GM12878 (cell line): ENCODE measurements around the gene KIF20A. TPM values are rescaled to one million over a fixed set of nuclear protein-coding genes. Genes with fewer than 3 reads are reported as not detected.

Experiments
- ATAC-seq: fragments of 200-7000 bp; cut with Tn5 transposase; 3 replicates; pipeline ENCODE4 v1.9.1; 2020; ENCODE audit warnings: mild to moderate bottlenecking, moderate library complexity
- BruUV-seq: library from RNA; stranded (reverse); fragments of 400-500 nt; replicated peaks from 2 replicates; lab custom pipeline; 2021; lab: Mats Ljungman, UMichigan
- CTCF ChIA-PET: fragments of 300-600 bp; sonication (Branson Sonifier 250); formaldehyde crosslinking; extraction: SDS; loops from one replicate; lab custom pipeline; 2021; ENCODE audit warnings: inconsistent platforms; lab: Yijun Ruan, JAX
- POLR2A ChIA-PET: fragments of 350-600 bp; formaldehyde crosslinking; extraction: SDS; loops from one replicate; lab custom pipeline; 2021; ENCODE audit warnings: inconsistent platforms; lab: Charles Lee
- RAD21 ChIA-PET: fragments of 300-600 bp; sonication (Branson Sonifier 250); formaldehyde crosslinking; loops from one replicate; lab custom pipeline; 2023; ENCODE audit warnings: antibody characterized with exemption; ENCODE audit not compliant: unreplicated experiment; lab: Charles Lee
- SMC1A ChIA-PET: fragments of 300-600 bp; sonication (Branson Sonifier 250); formaldehyde crosslinking; loops from one replicate; lab custom pipeline; 2023; ENCODE audit not compliant: unreplicated experiment, uncharacterized antibody; lab: Charles Lee
- DNase-seq: peaks from one replicate; pipeline ENCODE4 v3.0.0-alpha.2; 2011; ENCODE audit warnings: low read depth, low spot score
- FAIRE-seq: peaks from 3 replicates; lab custom pipeline; 2011; peaks lifted over from hg19 to GRCh38; lab: Jason Lieb, UNC
- H2AFZ ChIP-seq: 2 replicates; pipeline ENCODE4 v1.6.0; 2011; ENCODE audit warnings: low read depth, low read length, control low read depth; ENCODE audit not compliant: control insufficient read depth
- H3K27ac ChIP-seq: 2 replicates; pipeline ENCODE4 v1.5.1; 2011; ENCODE audit warnings: control low read depth; ENCODE audit not compliant: control insufficient read depth, insufficient read depth
- H3K27me3 ChIP-seq, 2 experiments: replicated peaks in 1 of 2; 2 replicates each; pipeline versions ENCODE4 v1.6.0 to v1.6.1; 2011; ENCODE audit warnings: low read length in 1 of 2; ENCODE audit not compliant: control insufficient read depth in 2 of 2, insufficient read depth in 2 of 2
- H3K36me3 ChIP-seq, 2 experiments: 2 replicates each; pipeline ENCODE4 v1.5.1; 2011; ENCODE audit warnings: low read length in 1 of 2; ENCODE audit not compliant: control insufficient read depth in 2 of 2, insufficient read depth in 2 of 2
- H3K4me1 ChIP-seq: 2 replicates; pipeline ENCODE4 v1.6.1; 2011; ENCODE audit warnings: mild to moderate bottlenecking, low read length, moderate library complexity, mixed read lengths; ENCODE audit not compliant: control insufficient read depth, insufficient read depth
- H3K4me2 ChIP-seq: 2 replicates; pipeline ENCODE4 v1.6.0; 2011; ENCODE audit warnings: control low read depth; ENCODE audit not compliant: control insufficient read depth, insufficient read depth
- H3K4me3 ChIP-seq: fragments of 200-600 bp; sonication (generic); 2 replicates; pipeline ENCODE4 v1.5.1; 2016
- H3K79me2 ChIP-seq: 2 replicates; pipeline ENCODE4 v1.6.0; 2011; ENCODE audit warnings: low read length; ENCODE audit not compliant: control insufficient read depth, insufficient read depth
- H3K9ac ChIP-seq: 2 replicates; pipeline ENCODE4 v1.8.0; 2011; ENCODE audit warnings: low read length, control low read depth, mixed read lengths; ENCODE audit not compliant: control insufficient read depth, insufficient read depth
- H3K9me3 ChIP-seq: replicated peaks from 3 replicates; pipeline ENCODE4 v1.5.1; 2011; ENCODE audit warnings: mild to moderate bottlenecking, low read length; ENCODE audit not compliant: control insufficient read depth, insufficient read depth
- H4K20me1 ChIP-seq: 2 replicates; pipeline ENCODE4 v1.6.0; 2011; ENCODE audit not compliant: control insufficient read depth, insufficient read depth
- ATF3 ChIP-seq: IDR thresholded peaks from 2 replicates; pipeline ENCODE4 v1.6.1; 2011; ENCODE audit warnings: low read depth, mild to moderate bottlenecking, low read length, moderate library complexity, borderline replicate concordance; ENCODE audit errors: extremely low read depth
- CHD4 ChIP-seq: fragments of 200-600 bp; sonication (generic); IDR thresholded peaks from 2 replicates; pipeline ENCODE4 v1.6.1; 2016; ENCODE audit warnings: mild to moderate bottlenecking
- MEF2B ChIP-seq: fragments of 450-650 bp; IDR thresholded peaks from 2 replicates; pipeline ENCODE4 v1.6.1; 2018; ENCODE audit warnings: mild to moderate bottlenecking, moderate library complexity; ENCODE audit not compliant: partially characterized antibody, poor library complexity, severe bottlenecking
- NR2C2 ChIP-seq: IDR thresholded peaks from 2 replicates; pipeline ENCODE4 v1.6.1; 2011; ENCODE audit warnings: borderline replicate concordance, low read depth; ENCODE audit not compliant: control insufficient read depth, insufficient read length
- RELA ChIP-seq: fragments of 450-650 bp; IDR thresholded peaks from 2 replicates; pipeline ENCODE4 v1.8.0; 2014; ENCODE audit warnings: borderline replicate concordance; ENCODE audit not compliant: partially characterized antibody
- USF1 ChIP-seq: IDR thresholded peaks from 2 replicates; pipeline ENCODE4 v1.6.1; 2011; ENCODE audit warnings: borderline replicate concordance, low read depth, mild to moderate bottlenecking, moderate library complexity, mixed read lengths, low read length; ENCODE audit not compliant: insufficient read depth; ENCODE audit errors: extremely low read length
- WGBS: methylation state at CpG from one replicate; pipeline ENCODE4 v1.1.6; 2016; ENCODE audit warnings: low lambda C conversion rate; ENCODE audit not compliant: insufficient replicate concordance, insufficient coverage; ENCODE audit errors: missing lambda C conversion rate; 5-methylcytosine and 5-hydroxymethylcytosine counted together
- in situ Hi-C: fragments of 300-500 bp; cut with MboI; formaldehyde crosslinking; loops from 9 replicates; pipeline ENCODE4 v1.14.3; 2018; ENCODE audit warnings: mixed read lengths
- intact Hi-C: fragments of 100-400 bp; cut with micrococcal nuclease; formaldehyde crosslinking; loops from one replicate; pipeline ENCODE4 v1.14.2; 2022; ENCODE audit not compliant: unreplicated experiment
- polyA plus RNA-seq, 11 experiments: library from polyadenylated mRNA; depleted of rRNA in 4 of 11; unstranded in 6 of 11; stranded (reverse) in 5 of 11; fragments of >200 nt; fragmentation: Nextera tagmentation in 4 of 11; fragmentation: Illumina TruSeq in 1 of 11; extraction: Ambion mirVana in 4 of 11; extraction: Trizol in 1 of 11; gene quantifications; 1 replicate in 1 of 11; 2 replicates in 10 of 11; pipeline versions ENCODE4 v1.2.1 to v1.2.3, GENCODE V29; 2011 to 2016; ENCODE audit warnings: inconsistent platforms in 2 of 11, missing spikeins in 2 of 11, low read depth in 1 of 11
- total RNA-seq, 4 experiments: library from RNA; depleted of rRNA in 3 of 4; stranded (reverse); fragments of >200 nt in 3 of 4; fragmentation: Illumina TruSeq in 1 of 4; extraction: Trizol in 1 of 4; gene quantifications; 2 replicates each; pipeline versions ENCODE4 v1.2.1 to v1.2.3, GENCODE V29; 2013 to 2021
- TF ChIP-seq, protein P1 (sequence below): IDR thresholded peaks from 2 replicates; pipeline ENCODE4 v1.6.1; 2011; ENCODE audit warnings: low read depth, low read length, improper control_type of control experiment, borderline replicate concordance
- TF ChIP-seq, protein P2 (sequence below): IDR thresholded peaks from 2 replicates; pipeline ENCODE4 v1.6.1; 2011; ENCODE audit warnings: borderline replicate concordance, low read depth, mild to moderate bottlenecking, moderate library complexity, low read length; ENCODE audit not compliant: insufficient read depth, poor library complexity, severe bottlenecking
- TF ChIP-seq, protein P3 (sequence below): fragments of 450-650 bp; conservative IDR thresholded peaks from 2 replicates; pipeline ENCODE4 v1.6.1; 2017; ENCODE audit warnings: mild to moderate bottlenecking, moderate library complexity

The KIF20A gene
- total and polyA plus RNA-seq, 10 of the 15 experiments (the other 5 are each of a cell fraction or from before 2014, with no cell fraction given) = 20.7 to 61.9 (median 45.3) TPM

GRCh38 chr5:138230261-138230660, 51.3 kb downstream of the KIF20A start:
- H3K79me2 ChIP-seq = no peaks in the 10 kb centered on the region
- no TSS peak for BruUV-seq
- SMC1A ChIA-PET = no interaction called here
- peaks cover 3% of the 10 kb centered on the region; the same call in 1 of the 3 replicates for H3K9me3 ChIP-seq
- no peaks in the 10 kb centered on the region for H3K27me3 ChIP-seq
- no peaks in the 10 kb centered on the region for H4K20me1 ChIP-seq
- H3K4me3 ChIP-seq = no peak overlapping the region
- intact Hi-C loops (no loop called here), in situ Hi-C loops (no loop called here)
- no peak overlapping the region for H3K9ac ChIP-seq
- H3K4me2 ChIP-seq = no peak overlapping the region
- H3K27ac ChIP-seq = no peak overlapping the region
- TF ChIP-seq NR2C2 (no peak), RELA (no peak)
- TF ChIP-seq, protein P1, sequence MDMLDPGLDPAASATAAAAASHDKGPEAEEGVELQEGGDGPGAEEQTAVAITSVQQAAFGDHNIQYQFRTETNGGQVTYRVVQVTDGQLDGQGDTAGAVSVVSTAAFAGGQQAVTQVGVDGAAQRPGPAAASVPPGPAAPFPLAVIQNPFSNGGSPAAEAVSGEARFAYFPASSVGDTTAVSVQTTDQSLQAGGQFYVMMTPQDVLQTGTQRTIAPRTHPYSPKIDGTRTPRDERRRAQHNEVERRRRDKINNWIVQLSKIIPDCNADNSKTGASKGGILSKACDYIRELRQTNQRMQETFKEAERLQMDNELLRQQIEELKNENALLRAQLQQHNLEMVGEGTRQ = no peak
- H3K4me1 ChIP-seq = no peaks in the 10 kb centered on the region
- no peaks in the 10 kb centered on the region for H3K36me3 ChIP-seq
- CTCF ChIA-PET = no interaction called here
- POLR2A ChIA-PET = no interaction called here
- no peak overlapping the region for H2AFZ ChIP-seq
- RAD21 ChIA-PET = no interaction called here
- ATAC-seq (no peak), DNase-seq (no peak), FAIRE-seq (no peak)

DNA sequence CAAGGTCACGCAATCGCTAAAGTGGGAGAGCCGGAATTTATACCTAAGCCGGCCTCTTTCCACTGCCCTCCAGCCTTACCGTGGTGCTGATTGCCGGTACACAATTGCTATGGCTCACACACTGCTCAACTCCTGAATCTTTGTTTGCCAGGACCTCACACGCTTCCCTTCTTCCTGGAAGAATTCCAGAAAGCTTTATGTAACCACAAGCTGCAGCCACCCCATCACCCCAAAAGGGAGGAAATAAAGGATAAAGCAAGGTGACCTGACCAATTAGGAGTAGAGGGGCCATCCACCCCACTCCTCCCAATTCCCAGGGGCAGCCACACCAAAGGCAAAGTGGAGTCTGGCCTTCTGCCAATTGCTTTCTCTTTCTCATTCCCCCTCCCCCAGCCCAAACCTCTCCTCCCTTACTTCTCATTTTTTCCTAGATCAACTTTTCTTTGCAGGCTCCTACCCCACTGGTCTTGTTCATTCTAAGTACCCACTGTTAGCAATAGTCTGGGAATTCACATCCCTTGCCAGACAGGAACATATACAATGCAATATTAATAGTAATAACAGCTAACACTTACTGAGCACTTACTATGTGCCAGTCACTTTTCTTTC, 52.2 kb downstream of the KIF20A start:
- ChIA-PET CTCF (interaction anchor here (0.6 to 2.2 kb wide), 2 partner anchors 8 to 618 kb away, joined by 4 to 8 read pairs; no protein-coding TSS in a partner anchor), POLR2A (no interaction called here), SMC1A (interaction anchor here (1.0 kb wide), 1 partner anchor 452 kb away, joined by 3 read pairs; no protein-coding TSS in a partner anchor), RAD21 (interaction anchor here (0.6 kb wide), 1 partner anchor 8 kb away, joined by 3 read pairs; no protein-coding TSS in a partner anchor)
- no TSS peak for BruUV-seq
- Histone ChIP-seq H3K9me3 (peaks cover 3% of the 10 kb centered on the region; the same call in 1 of the 3 replicates), H3K27me3 (no peaks in the 10 kb centered on the region), H3K36me3 (no peaks in the 10 kb centered on the region), H3K79me2 (no peaks in the 10 kb centered on the region), H3K4me1 (no peaks in the 10 kb centered on the region), H2AFZ (no peak overlapping the region), H3K4me3 (no peak overlapping the region), H3K4me2 (no peak overlapping the region), H3K27ac (no peak overlapping the region), H4K20me1 (no peaks in the 10 kb centered on the region), H3K9ac (no peak overlapping the region)
- DNase-seq (no peak), FAIRE-seq (no peak), ATAC-seq (no peak)
- in situ Hi-C loops (no loop called here), intact Hi-C loops (no loop called here)
- 95% methylated on average over 7 of the region's 7 CpGs for WGBS
- no peak for TF ChIP-seq CHD4
- TF ChIP-seq, protein P2, sequence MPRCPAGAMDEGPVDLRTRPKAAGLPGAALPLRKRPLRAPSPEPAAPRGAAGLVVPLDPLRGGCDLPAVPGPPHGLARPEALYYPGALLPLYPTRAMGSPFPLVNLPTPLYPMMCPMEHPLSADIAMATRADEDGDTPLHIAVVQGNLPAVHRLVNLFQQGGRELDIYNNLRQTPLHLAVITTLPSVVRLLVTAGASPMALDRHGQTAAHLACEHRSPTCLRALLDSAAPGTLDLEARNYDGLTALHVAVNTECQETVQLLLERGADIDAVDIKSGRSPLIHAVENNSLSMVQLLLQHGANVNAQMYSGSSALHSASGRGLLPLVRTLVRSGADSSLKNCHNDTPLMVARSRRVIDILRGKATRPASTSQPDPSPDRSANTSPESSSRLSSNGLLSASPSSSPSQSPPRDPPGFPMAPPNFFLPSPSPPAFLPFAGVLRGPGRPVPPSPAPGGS = no peak
- TF ChIP-seq, protein P3, sequence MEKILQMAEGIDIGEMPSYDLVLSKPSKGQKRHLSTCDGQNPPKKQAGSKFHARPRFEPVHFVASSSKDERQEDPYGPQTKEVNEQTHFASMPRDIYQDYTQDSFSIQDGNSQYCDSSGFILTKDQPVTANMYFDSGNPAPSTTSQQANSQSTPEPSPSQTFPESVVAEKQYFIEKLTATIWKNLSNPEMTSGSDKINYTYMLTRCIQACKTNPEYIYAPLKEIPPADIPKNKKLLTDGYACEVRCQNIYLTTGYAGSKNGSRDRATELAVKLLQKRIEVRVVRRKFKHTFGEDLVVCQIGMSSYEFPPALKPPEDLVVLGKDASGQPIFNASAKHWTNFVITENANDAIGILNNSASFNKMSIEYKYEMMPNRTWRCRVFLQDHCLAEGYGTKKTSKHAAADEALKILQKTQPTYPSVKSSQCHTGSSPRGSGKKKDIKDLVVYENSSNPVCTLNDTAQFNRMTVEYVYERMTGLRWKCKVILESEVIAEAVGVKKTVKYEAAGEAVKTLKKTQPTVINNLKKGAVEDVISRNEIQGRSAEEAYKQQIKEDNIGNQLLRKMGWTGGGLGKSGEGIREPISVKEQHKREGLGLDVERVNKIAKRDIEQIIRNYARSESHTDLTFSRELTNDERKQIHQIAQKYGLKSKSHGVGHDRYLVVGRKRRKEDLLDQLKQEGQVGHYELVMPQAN = no peak
- TF ChIP-seq MEF2B = no peak
- TF ChIP-seq ATF3 = no peak
- TF ChIP-seq RELA = no peak
- no peak for TF ChIP-seq USF1
